Type B pancreatic cell (in vitro differentiated cells): ENCODE results near the gene PTTG1IP. TPM values are rescaled to one million over a fixed set of nuclear protein-coding genes. Genes with fewer than 3 reads are reported as not detected.
A peak's percentile ranks its signal among the peaks of the same experiment; 100 is the strongest.

Source experiments
- DNase-seq: peaks from one replicate; pipeline ENCODE4 v3.0.0; 2021; ENCODE audit warnings: mixed read lengths; ENCODE audit not compliant: unreplicated experiment; ENCODE audit errors: extremely low spot score
- H3K27ac Mint-ChIP-seq: 2 replicates; pipeline ENCODE4 v1.8.0; 2021; ENCODE audit warnings: mild to moderate bottlenecking, mixed read lengths
- H3K27me3 Mint-ChIP-seq: 2 replicates; pipeline ENCODE4 v1.8.0; 2021; ENCODE audit warnings: mixed read lengths
- H3K36me3 Mint-ChIP-seq: 2 replicates; pipeline ENCODE4 v1.8.0; 2021; ENCODE audit warnings: mixed read lengths
- H3K4me1 Mint-ChIP-seq: one replicate; pipeline ENCODE4 v1.8.0; 2021; ENCODE audit warnings: mixed read lengths; ENCODE audit not compliant: unreplicated experiment
- H3K4me3 Mint-ChIP-seq: 2 replicates; pipeline ENCODE4 v1.8.0; 2021; ENCODE audit warnings: mild to moderate bottlenecking, mixed read lengths
- H3K9me3 Mint-ChIP-seq: 2 replicates; pipeline ENCODE4 v1.8.0; 2021; ENCODE audit warnings: mixed read lengths
- CTCF ChIP-seq: fragments of 200-600 bp; sonication (generic); conservative IDR thresholded peaks from 2 replicates; pipeline ENCODE4 v1.5.0; 2021; ENCODE audit warnings: antibody characterized with exemption, mild to moderate bottlenecking
- total RNA-seq: library from RNA; stranded (reverse); gene quantifications from 2 replicates; pipeline ENCODE4 v1.2.1, GENCODE V29; 2021; ENCODE audit warnings: low replicate concordance

Gene PTTG1IP
- total RNA-seq, 1 donor from 2014 or later = 168 TPM

GRCh38 chr21:44820851-44821250 lies 52.6 kb downstream of the PTTG1IP start:
- H3K27ac Mint-ChIP-seq = no peak overlapping the region
- no peak overlapping the region for H3K4me3 Mint-ChIP-seq
- H3K36me3 Mint-ChIP-seq = peaks cover 6% of the 10 kb centered on the region
- H3K27me3 Mint-ChIP-seq = no peaks in the 10 kb centered on the region
- no peak for DNase-seq
- H3K9me3 Mint-ChIP-seq = peaks cover 12% of the 10 kb centered on the region
- peaks cover 6% of the 10 kb centered on the region for H3K4me1 Mint-ChIP-seq
- TF ChIP-seq CTCF = no peak

- Mint-ChIP-seq H3K4me3 (peak overlapping the region; percentile 73), H3K9me3 (peaks cover 12% of the 10 kb centered on the region), H3K27ac (peak overlapping the region; percentile 31), H3K36me3 (peaks cover 6% of the 10 kb centered on the region), H3K4me1 (peaks cover 8% of the 10 kb centered on the region), H3K27me3 (no peaks in the 10 kb centered on the region)
- no peak for TF ChIP-seq CTCF
- no peak for DNase-seq
Measured at GRCh38 chr21:44819283-44820243, 53.9 kb downstream of the PTTG1IP start.

GRCh38 chr21:44818640-44819011 lies 54.9 kb downstream of the PTTG1IP start:
- no peak overlapping the region for H3K27ac Mint-ChIP-seq
- no peak for DNase-seq

GRCh38 chr21:44817914-44818639 lies 55.4 kb downstream of the PTTG1IP start, which contains the start of gene SUMO3:
SUMO3 (minus strand) TSS chr21:44818062; CDS start chr21:44817968, 94 bp downstream.
- Mint-ChIP-seq H3K9me3 (peaks cover 4% of the 10 kb centered on the region), H3K36me3 (no peaks in the 10 kb centered on the region), H3K27me3 (no peaks in the 10 kb centered on the region), H3K27ac (peak within 1 kb of the TSS; percentile 31), H3K4me1 (peaks cover 8% of the 10 kb centered on the region), H3K4me3 (peak within 1 kb of the TSS; percentile 73)
- no peak for TF ChIP-seq CTCF
- DNase-seq = peak; percentile 93

More at GRCh38 chr21:44818640-44819011, 54.9 kb downstream of the PTTG1IP start:
- Mint-ChIP-seq H3K36me3 (peaks cover 3% of the 10 kb centered on the region), H3K4me3 (peak overlapping the region; percentile 73), H3K4me1 (peaks cover 8% of the 10 kb centered on the region), H3K9me3 (peaks cover 9% of the 10 kb centered on the region), H3K27me3 (no peaks in the 10 kb centered on the region)
- TF ChIP-seq CTCF = no peak

- peaks cover 8% of the 10 kb centered on the region for H3K4me1 Mint-ChIP-seq
- peak; percentile 93 for DNase-seq
- no peaks in the 10 kb centered on the region for H3K27me3 Mint-ChIP-seq
- no peak overlapping the region for H3K27ac Mint-ChIP-seq
- no peaks in the 10 kb centered on the region for H3K9me3 Mint-ChIP-seq
- peak overlapping the region; percentile 72 for H3K4me3 Mint-ChIP-seq
- H3K36me3 Mint-ChIP-seq = no peaks in the 10 kb centered on the region
- no peak for TF ChIP-seq CTCF
Measured at GRCh38 chr21:44817506-44817880, 56.0 kb downstream of the PTTG1IP start.
